Measurements from ENCODE around the gene RGS18. TPM values are rescaled to one million over a fixed set of nuclear protein-coding genes. Genes with fewer than 3 reads are reported as not detected.
"Not testable (repeated sequence)": the region's sequence is repeated elsewhere in the genome, so short reads cannot be mapped to it uniquely, and the experiment has no call there.

The RGS18 gene
- total RNA-seq, 2 donors from 2014 or later: 1.2 to 1.9 TPM

DNA sequence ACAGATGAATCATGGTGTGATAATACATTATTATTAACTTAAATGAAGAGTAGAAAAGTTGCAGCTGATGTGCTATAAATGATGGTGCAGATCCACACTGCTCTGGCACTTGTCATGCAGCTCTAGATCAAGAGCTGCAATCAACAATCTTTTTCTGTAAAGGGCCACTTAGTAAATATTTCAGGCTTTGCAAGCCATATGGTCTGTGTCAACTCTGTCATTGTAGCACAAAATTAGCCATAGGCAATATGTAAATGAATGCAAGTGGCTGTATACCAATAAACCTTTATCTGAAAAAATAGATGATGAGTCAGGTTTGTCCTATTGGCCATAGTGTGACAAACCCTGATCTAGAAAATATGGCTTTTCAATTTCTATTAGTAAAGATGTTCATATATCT lies 66.6 kb downstream of the RGS18 start:
- TF ChIP-seq, protein P1, sequence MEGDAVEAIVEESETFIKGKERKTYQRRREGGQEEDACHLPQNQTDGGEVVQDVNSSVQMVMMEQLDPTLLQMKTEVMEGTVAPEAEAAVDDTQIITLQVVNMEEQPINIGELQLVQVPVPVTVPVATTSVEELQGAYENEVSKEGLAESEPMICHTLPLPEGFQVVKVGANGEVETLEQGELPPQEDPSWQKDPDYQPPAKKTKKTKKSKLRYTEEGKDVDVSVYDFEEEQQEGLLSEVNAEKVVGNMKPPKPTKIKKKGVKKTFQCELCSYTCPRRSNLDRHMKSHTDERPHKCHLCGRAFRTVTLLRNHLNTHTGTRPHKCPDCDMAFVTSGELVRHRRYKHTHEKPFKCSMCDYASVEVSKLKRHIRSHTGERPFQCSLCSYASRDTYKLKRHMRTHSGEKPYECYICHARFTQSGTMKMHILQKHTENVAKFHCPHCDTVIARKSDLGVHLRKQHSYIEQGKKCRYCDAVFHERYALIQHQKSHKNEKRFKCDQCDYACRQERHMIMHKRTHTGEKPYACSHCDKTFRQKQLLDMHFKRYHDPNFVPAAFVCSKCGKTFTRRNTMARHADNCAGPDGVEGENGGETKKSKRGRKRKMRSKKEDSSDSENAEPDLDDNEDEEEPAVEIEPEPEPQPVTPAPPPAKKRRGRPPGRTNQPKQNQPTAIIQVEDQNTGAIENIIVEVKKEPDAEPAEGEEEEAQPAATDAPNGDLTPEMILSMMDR (IDR thresholded peaks at IDR 0.05): no peak
- Histone ChIP-seq H3K36me3 (no peaks in the 10 kb centered on the region), H3K4me3 (no peak overlapping the region), H3K9me3 (no peaks in the 10 kb centered on the region), H3K27ac (no peak overlapping the region), H3K4me1 (no peaks in the 10 kb centered on the region), H3K27me3 (no peaks in the 10 kb centered on the region)
- DNase-seq (ENCODE audit: low spot score): no peak

DNA sequence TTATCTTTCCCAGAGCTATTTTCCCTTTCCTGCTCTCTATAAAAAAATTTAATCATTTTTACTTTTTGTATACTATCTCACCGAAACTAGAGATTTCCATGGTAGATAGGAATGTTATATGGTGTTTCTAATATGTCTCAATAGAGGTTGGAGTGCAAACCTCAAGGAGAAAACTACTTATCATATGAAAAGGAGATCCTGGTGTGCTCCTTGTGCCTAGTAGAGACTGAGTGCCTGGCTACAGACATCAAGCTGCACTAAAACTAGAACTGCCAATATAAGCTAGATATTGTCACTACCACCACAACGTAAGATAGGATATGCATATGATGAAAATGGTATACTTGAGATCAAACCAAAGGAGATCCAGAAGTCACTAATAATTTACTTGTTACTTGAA lies 67.0 kb downstream of the RGS18 start:
- Histone ChIP-seq H3K27ac (no peak overlapping the region), H3K36me3 (no peaks in the 10 kb centered on the region), H3K9me3 (no peaks in the 10 kb centered on the region), H3K27me3 (no peaks in the 10 kb centered on the region), H3K4me1 (no peaks in the 10 kb centered on the region), H3K4me3 (no peak overlapping the region)
- DNase-seq (ENCODE audit: low spot score): no peak
- TF ChIP-seq, protein P1 (IDR thresholded peaks at IDR 0.05): no peak

DNA sequence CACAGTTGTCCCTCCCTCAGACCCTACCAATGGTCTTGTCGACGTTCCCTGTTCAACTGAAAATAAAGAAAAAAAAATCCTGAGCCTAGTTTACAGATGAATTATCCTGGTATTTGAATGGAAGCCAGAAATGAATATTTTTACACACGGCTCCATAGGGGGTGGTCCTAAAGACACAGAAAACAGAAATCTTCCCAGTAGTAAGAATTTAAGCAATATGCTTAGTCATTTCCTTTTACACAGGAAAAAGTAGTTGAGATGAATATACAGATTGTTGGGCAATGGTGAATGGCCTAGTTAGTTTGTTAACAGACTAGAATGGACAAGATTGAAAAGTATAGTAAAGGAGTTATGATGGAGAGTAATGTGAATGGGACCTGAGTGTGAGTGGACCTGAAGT lies 67.4 kb downstream of the RGS18 start:
- Histone ChIP-seq H3K36me3 (no peaks in the 10 kb centered on the region), H3K4me1 (no peaks in the 10 kb centered on the region), H3K27me3 (no peaks in the 10 kb centered on the region), H3K4me3 (no peak overlapping the region), H3K9me3 (no peaks in the 10 kb centered on the region), H3K27ac (no peak overlapping the region)
- TF ChIP-seq, protein P1 (IDR thresholded peaks at IDR 0.05): no peak
- no peak for DNase-seq (ENCODE audit: low spot score)

DNA sequence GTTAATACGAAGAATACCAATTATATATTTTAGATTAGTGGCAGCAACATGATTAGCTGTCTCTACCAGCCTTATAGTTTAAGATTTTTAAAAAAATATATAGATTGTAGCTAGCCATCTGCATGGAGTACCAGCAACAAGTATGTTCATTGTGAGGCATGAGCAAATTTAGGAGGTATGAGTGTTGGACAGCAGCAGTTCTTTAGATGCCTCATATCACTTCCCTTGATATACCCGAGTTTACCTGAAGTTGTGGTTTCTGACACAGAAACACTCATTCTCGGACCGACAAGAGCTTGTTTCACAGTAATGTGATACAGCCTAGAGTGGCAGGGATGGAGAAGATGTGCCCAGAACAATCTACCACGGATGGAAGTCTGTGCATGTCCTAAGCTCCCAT lies 69.1 kb downstream of the RGS18 start:
- no peaks in the 10 kb centered on the region for H3K4me1 ChIP-seq
- no peaks in the 10 kb centered on the region for H3K9me3 ChIP-seq
- no peak for DNase-seq (ENCODE audit: low spot score)
- no peak overlapping the region for H3K4me3 ChIP-seq
- H3K27me3 ChIP-seq: no peaks in the 10 kb centered on the region
- H3K27ac ChIP-seq: no peak overlapping the region
- no peaks in the 10 kb centered on the region for H3K36me3 ChIP-seq
- TF ChIP-seq, protein P1 (IDR thresholded peaks at IDR 0.05): no peak

DNA sequence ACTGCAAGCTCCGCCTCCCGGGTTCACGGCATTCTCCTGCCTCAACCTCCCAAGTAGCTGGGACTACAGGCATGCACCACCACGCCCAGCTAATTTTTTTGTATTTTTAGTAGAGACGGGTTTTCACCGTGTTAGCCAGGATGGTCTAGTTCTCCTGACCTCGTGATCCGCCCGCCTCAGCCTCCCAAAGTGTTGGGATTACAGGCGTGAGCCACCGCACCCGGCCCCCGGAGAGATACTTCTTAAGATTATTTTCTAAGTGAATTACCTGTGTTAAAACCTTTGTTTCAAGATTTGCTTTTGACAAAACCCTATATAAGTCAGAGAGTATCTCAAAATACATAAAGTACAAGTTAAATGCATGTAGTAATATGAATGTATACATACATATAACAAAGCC lies 69.7 kb downstream of the RGS18 start:
- DNase-seq (ENCODE audit: low spot score); H3K27me3 ChIP-seq; H3K27ac ChIP-seq; H3K9me3 ChIP-seq; H3K4me1 ChIP-seq; H3K36me3 ChIP-seq; H3K4me3 ChIP-seq: not testable (repeated sequence)

DNA sequence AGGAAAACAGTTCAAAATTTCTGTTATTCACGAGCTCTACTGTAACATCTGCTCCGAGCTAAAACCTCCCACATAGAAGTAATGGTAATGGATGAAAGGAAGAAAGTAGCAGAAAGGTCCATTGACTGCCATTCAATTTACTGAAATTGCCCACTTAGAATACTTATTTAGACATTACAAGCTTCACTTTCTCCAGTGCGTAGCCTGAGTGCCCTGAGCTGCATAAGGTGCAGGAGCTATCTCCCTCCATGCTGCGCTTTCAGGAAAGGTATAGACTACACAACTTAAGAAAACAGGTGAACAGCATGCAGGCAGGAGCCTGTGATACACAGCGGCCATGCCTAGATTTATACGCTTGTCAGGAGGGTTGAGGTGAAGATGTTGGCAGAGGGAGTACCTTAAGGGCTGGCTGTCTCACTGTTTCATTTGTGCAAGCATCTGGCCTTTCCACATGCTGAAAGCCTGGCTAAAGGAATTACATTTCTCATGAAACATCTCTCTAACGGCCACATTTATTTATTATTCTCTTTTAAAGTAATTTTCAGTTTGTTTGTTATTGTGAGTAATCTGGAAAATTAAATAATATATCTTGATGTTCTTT lies 74.7 kb downstream of the RGS18 start:
- no peaks in the 10 kb centered on the region for H3K4me1 ChIP-seq
- TF ChIP-seq, protein P1 (IDR thresholded peaks at IDR 0.05): no peak
- no peaks in the 10 kb centered on the region for H3K36me3 ChIP-seq
- no peaks in the 10 kb centered on the region for H3K9me3 ChIP-seq
- no peak for DNase-seq (ENCODE audit: low spot score)
- no peak overlapping the region for H3K4me3 ChIP-seq
- H3K27me3 ChIP-seq: no peaks in the 10 kb centered on the region
- no peak overlapping the region for H3K27ac ChIP-seq

Data from right atrium auricular region (tissue), 2 donors.